EL (cell line): ENCODE data around the gene RBM15.

Experiments
- DNase-seq: peaks from one replicate; pipeline ENCODE4 v3.0.0-alpha.2; 2016

RBM15 gene

GRCh38 chr1:110338886-110339406 is at the start of gene RBM15:
Gene RBM15 (plus strand): TSS chr1:110339377. CDS start chr1:110339406, 29 bp downstream.
- peak; percentile 100 for DNase-seq

- DNase-seq: peak; percentile 23
Measured at GRCh38 chr1:110291241-110292030, 47.7 kb upstream of the RBM15 start.

- peak; percentile 62 for DNase-seq
Measured at GRCh38 chr1:110292031-110292741, 47.0 kb upstream of the RBM15 start.

- no peak for DNase-seq
Measured at GRCh38 chr1:110293601-110294104, 45.5 kb upstream of the RBM15 start.

- no peak for DNase-seq
Measured at GRCh38 chr1:110294308-110294707, 44.9 kb upstream of the RBM15 start.

GRCh38 chr1:110298991-110299390 is 40.2 kb upstream of the RBM15 start:
- DNase-seq: peak; percentile 37

- no peak for DNase-seq
Measured at GRCh38 chr1:110300412-110301085, 38.6 kb upstream of the RBM15 start.

GRCh38 chr1:110302836-110303235 is 36.3 kb upstream of the RBM15 start:
- DNase-seq: no peak

GRCh38 chr1:110305900-110306420 is 33.2 kb upstream of the RBM15 start:
- DNase-seq: no peak

- no peak for DNase-seq
Measured at GRCh38 chr1:110307239-110307974, 31.8 kb upstream of the RBM15 start.

- peak; percentile 83 for DNase-seq
Measured at GRCh38 chr1:110308247-110308646, 30.9 kb upstream of the RBM15 start.

GRCh38 chr1:110309139-110309538 is 30.0 kb upstream of the RBM15 start:
- peak; percentile 65 for DNase-seq

GRCh38 chr1:110309767-110310166 is 29.4 kb upstream of the RBM15 start:
- peak; percentile 79 for DNase-seq

GRCh38 chr1:110310300-110310699 is 28.9 kb upstream of the RBM15 start:
- DNase-seq: no peak

GRCh38 chr1:110312188-110313121 is 26.7 kb upstream of the RBM15 start:
- peak; percentile 73 for DNase-seq

- DNase-seq: no peak
Measured at GRCh38 chr1:110316735-110317134, 22.4 kb upstream of the RBM15 start.

- no peak for DNase-seq
Measured at GRCh38 chr1:110318046-110318445, 21.1 kb upstream of the RBM15 start.

GRCh38 chr1:110319332-110320167 is 19.6 kb upstream of the RBM15 start:
- no peak for DNase-seq

- DNase-seq: no peak
Measured at GRCh38 chr1:110320168-110320518, 19.0 kb upstream of the RBM15 start.

GRCh38 chr1:110321045-110321444 is 18.1 kb upstream of the RBM15 start:
- DNase-seq: no peak
